HEK293 (cell line): Measurements from ENCODE around the gene CASKIN1.
"Not testable (repeated sequence)": the region's sequence is repeated elsewhere in the genome, so short reads cannot be mapped to it uniquely, and the experiment has no call there.

Experiments
- BCL11A ChIP-seq: fragments of 450-650 bp; formaldehyde crosslinking; IDR thresholded peaks from 2 replicates; pipeline ENCODE4 v1.5.1; 2016; ENCODE audit warnings: low read depth, missing biosample characterization, missing genetic modification characterization
- CTCF ChIP-seq: fragments of 450-650 bp; formaldehyde crosslinking; IDR thresholded peaks from 2 replicates; pipeline ENCODE4 v1.5.1; 2016; ENCODE audit warnings: missing biosample characterization, missing genetic modification characterization
- KLF17 ChIP-seq: fragments of 450-650 bp; formaldehyde crosslinking; IDR thresholded peaks from 2 replicates; pipeline ENCODE4 v1.5.1; 2016; ENCODE audit warnings: missing biosample characterization, missing genetic modification characterization
- RBAK ChIP-seq: fragments of 450-650 bp; formaldehyde crosslinking; IDR thresholded peaks from 2 replicates; pipeline ENCODE4 v1.5.1; 2016; ENCODE audit warnings: missing biosample characterization, missing genetic modification characterization
- YY1 ChIP-seq: fragments of 450-650 bp; formaldehyde crosslinking; IDR thresholded peaks from 2 replicates; pipeline ENCODE4 v1.5.1; 2018; ENCODE audit warnings: missing biosample characterization, missing genetic modification characterization
- ZBTB7A ChIP-seq: fragments of 450-650 bp; formaldehyde crosslinking; IDR thresholded peaks from 2 replicates; pipeline ENCODE4 v1.5.1; 2016; ENCODE audit warnings: low read depth, missing biosample characterization, missing genetic modification characterization

- TF ChIP-seq YY1, BCL11A, KLF17, CTCF, ZBTB7A, RBAK (tag by site-specific recombination): not testable (repeated sequence)
Measured at GRCh38 chr16:2127630-2128280, 68.7 kb downstream of the CASKIN1 start.
